Measurements from ENCODE around the gene COPS6.
"Not testable (repeated sequence)": the region's sequence is repeated elsewhere in the genome, so short reads cannot be mapped to it uniquely, and the experiment has no call there.

The COPS6 gene

GRCh38 chr7:100126931-100127865, 38.4 kb downstream of the COPS6 start, which contains the start of gene MBLAC1:
Gene MBLAC1, plus strand, starts transcription at chr7:100126967. Its CDS starts 429 bp downstream, at chr7:100127396.
- DNase-seq (ENCODE audit: low read depth) = peak; percentile 91

GRCh38 chr7:100127866-100128636, 39.3 kb downstream of the COPS6 start:
- DNase-seq (ENCODE audit: low read depth) = no peak

- no peak for DNase-seq (ENCODE audit: low read depth)
These were observed 39.8 kb downstream of the COPS6 start for GRCh38 chr7:100128637-100128963.

- DNase-seq (ENCODE audit: low read depth) = not testable (repeated sequence)
These were observed 41.4 kb downstream of the COPS6 start for GRCh38 chr7:100130220-100130607.

- peak; percentile 26 for DNase-seq (ENCODE audit: low read depth)
These were observed 42.1 kb downstream of the COPS6 start for GRCh38 chr7:100130608-100131453.

DNA sequence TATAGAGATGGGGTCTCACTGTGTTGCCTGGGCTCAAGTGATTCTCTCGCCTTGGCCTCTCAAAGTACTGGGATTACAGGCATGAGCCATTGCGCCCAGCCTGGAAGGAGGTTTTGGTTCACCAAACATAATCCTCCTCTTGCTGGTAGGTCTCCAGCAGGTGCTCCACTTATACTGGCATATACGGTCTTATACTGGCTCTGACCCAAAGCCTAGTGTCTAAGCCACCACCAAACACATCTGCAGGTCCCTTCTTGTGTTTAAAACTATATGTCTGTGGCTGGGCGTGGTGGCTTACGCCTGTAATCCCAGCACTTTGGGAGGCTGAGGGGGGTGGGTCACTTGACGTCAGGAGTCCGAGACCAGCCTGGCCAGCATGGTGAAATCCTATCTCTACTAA, 43.4 kb downstream of the COPS6 start:
- DNase-seq (ENCODE audit: low read depth) = no peak

- peak; percentile 62 for DNase-seq (ENCODE audit: low read depth)
These were observed 44.0 kb downstream of the COPS6 start for GRCh38 chr7:100132697-100133151.

DNA sequence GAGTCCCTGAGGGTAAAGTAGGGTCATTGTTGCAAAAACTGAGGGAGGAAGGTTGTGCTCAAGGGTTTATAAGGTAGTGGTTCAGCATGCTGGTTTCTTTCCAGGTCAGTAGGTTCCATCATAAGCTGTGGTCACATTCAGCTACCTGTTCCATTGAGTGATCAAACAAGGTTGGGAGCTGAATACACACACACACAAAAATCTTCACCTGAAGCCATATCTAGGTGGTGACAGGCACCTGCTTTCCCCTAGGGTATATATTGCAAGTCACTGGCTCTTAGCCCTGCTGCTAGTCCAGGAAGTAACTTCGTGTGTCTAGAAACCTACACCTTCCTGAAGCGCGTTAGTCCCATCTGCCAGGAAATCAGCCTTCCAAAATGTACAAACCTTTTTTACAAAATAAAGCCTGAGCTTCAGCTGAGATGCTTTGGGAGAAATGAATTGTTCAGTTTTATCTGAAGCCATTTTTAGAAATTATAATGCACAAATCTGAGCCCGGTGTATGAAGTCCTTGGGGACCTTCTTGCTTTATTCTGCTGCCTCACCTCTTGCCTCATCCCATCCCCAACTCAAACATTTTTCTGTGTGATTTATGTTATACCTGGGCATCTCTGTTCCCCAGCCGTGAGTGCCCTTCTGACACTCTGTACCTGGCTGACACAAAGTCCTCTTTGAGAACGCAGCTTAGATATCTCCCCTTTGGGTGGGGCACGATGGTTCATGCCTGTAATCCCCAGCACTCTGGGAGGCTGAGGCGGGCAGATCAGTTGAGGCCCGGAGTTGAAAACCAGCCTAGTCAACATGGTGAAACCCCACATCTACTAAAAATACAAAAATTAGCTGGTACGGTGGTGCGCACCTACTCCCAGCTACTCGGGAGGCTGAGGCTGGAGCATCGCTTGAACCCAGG, 49.3 kb downstream of the COPS6 start:
- no peak for DNase-seq (ENCODE audit: low read depth)

- no peak for DNase-seq (ENCODE audit: low read depth)
These were observed 52.8 kb downstream of the COPS6 start for GRCh38 chr7:100141555-100141949.
